Skeletal muscle tissue (tissue), 4 donors: ENCODE measurements around the gene LRP1B. TPM values are rescaled to one million over a fixed set of nuclear protein-coding genes. Genes with fewer than 3 reads are reported as not detected.

Experiments
- H3K27ac ChIP-seq: one replicate; pipeline ENCODE4 v1.7.0; 2013; ENCODE audit warnings: mild to moderate bottlenecking, low read depth, low read length, inconsistent platforms
- H3K27me3 ChIP-seq, 3 donors: one replicate each; pipeline ENCODE4 v1.7.0; 2013; ENCODE audit warnings: low read length in 3 of 3; ENCODE audit not compliant: control insufficient read depth in 3 of 3, insufficient read depth in 3 of 3
- H3K36me3 ChIP-seq, 3 donors: one replicate each; pipeline ENCODE4 v1.7.0; 2013; ENCODE audit warnings: low read length in 3 of 3; ENCODE audit not compliant: control insufficient read depth in 3 of 3, insufficient read depth in 3 of 3
- H3K4me1 ChIP-seq, 3 donors: one replicate each; pipeline ENCODE4 v1.7.0; 2013; ENCODE audit warnings: low read length in 3 of 3, mild to moderate bottlenecking in 3 of 3; ENCODE audit not compliant: control insufficient read depth in 3 of 3, insufficient read depth in 3 of 3
- H3K4me3 ChIP-seq, 3 donors: one replicate each; pipeline ENCODE4 v1.7.0; 2013; ENCODE audit warnings: low read length in 3 of 3
- H3K9ac ChIP-seq, 3 donors: one replicate each; pipeline ENCODE4 v1.7.0; 2013; ENCODE audit warnings: low read length in 3 of 3, mild to moderate bottlenecking in 3 of 3, moderate library complexity in 2 of 3, low read depth in 1 of 3
- H3K9me3 ChIP-seq, 3 donors: one replicate each; pipeline ENCODE4 v1.7.0; 2013; ENCODE audit warnings: low read length in 3 of 3; ENCODE audit not compliant: control insufficient read depth in 3 of 3
- total RNA-seq: library from RNA; depleted of rRNA; stranded (reverse); fragments of >200 nt; gene quantifications from one replicate; pipeline ENCODE4 v1.2.3, GENCODE V29; 2014
- donor health status: Osteomylitis.

The LRP1B gene
- total RNA-seq, 1 donor from 2014 or later = 2.6 TPM

GRCh38 chr2:140744379-140744778, 1386.4 kb downstream of the LRP1B start:
- Histone ChIP-seq H3K4me1 (no peaks in the 10 kb centered on the region), H3K9me3 (no peaks in the 10 kb centered on the region), H3K27ac (no peak overlapping the region), H3K9ac (no peak overlapping the region), H3K36me3 (no peaks in the 10 kb centered on the region), H3K4me3 (no peak overlapping the region), H3K27me3 (no peaks in the 10 kb centered on the region)

GRCh38 chr2:140737006-140737405, 1393.8 kb downstream of the LRP1B start:
- H3K9ac ChIP-seq = no peak overlapping the region
- H3K27ac ChIP-seq = no peak overlapping the region
- H3K4me3 ChIP-seq = no peak overlapping the region
- no peaks in the 10 kb centered on the region for H3K36me3 ChIP-seq
- peaks cover 0 to 2% (median 0%) of the 10 kb centered on the region in 3 donors for H3K9me3 ChIP-seq
- H3K4me1 ChIP-seq = no peaks in the 10 kb centered on the region
- H3K27me3 ChIP-seq = no peaks in the 10 kb centered on the region

- peaks cover 0 to 2% (median 0%) of the 10 kb centered on the region in 3 donors for H3K9me3 ChIP-seq
- no peak overlapping the region for H3K9ac ChIP-seq
- H3K27ac ChIP-seq = no peak overlapping the region
- H3K4me1 ChIP-seq = no peaks in the 10 kb centered on the region
- no peaks in the 10 kb centered on the region for H3K36me3 ChIP-seq
- H3K4me3 ChIP-seq = no peak overlapping the region
- H3K27me3 ChIP-seq = no peaks in the 10 kb centered on the region
Observed at GRCh38 chr2:140734992-140735391, 1395.8 kb downstream of the LRP1B start.

GRCh38 chr2:140718999-140719398, 1411.8 kb downstream of the LRP1B start:
- Histone ChIP-seq H3K4me3 (no peak overlapping the region), H3K36me3 (no peaks in the 10 kb centered on the region), H3K27me3 (no peaks in the 10 kb centered on the region), H3K9ac (no peak overlapping the region), H3K27ac (no peak overlapping the region), H3K9me3 (no peaks in the 10 kb centered on the region), H3K4me1 (no peaks in the 10 kb centered on the region)

- Histone ChIP-seq H3K4me1 (no peaks in the 10 kb centered on the region), H3K4me3 (no peak overlapping the region), H3K27me3 (no peaks in the 10 kb centered on the region), H3K9me3 (no peaks in the 10 kb centered on the region), H3K9ac (no peak overlapping the region), H3K36me3 (no peaks in the 10 kb centered on the region), H3K27ac (no peak overlapping the region)
Observed at GRCh38 chr2:140717481-140717880, 1413.3 kb downstream of the LRP1B start.

GRCh38 chr2:140714586-140714985, 1416.2 kb downstream of the LRP1B start:
- Histone ChIP-seq H3K4me1 (no peaks in the 10 kb centered on the region), H3K36me3 (no peaks in the 10 kb centered on the region), H3K27me3 (no peaks in the 10 kb centered on the region), H3K9me3 (no peaks in the 10 kb centered on the region), H3K27ac (no peak overlapping the region), H3K9ac (no peak overlapping the region), H3K4me3 (no peak overlapping the region)

GRCh38 chr2:140711867-140712266, 1418.9 kb downstream of the LRP1B start:
- Histone ChIP-seq H3K9ac (no peak overlapping the region), H3K36me3 (no peaks in the 10 kb centered on the region), H3K4me3 (no peak overlapping the region), H3K27me3 (no peaks in the 10 kb centered on the region), H3K27ac (no peak overlapping the region), H3K9me3 (no peaks in the 10 kb centered on the region), H3K4me1 (no peaks in the 10 kb centered on the region)

- no peak overlapping the region for H3K27ac ChIP-seq
- no peaks in the 10 kb centered on the region for H3K4me1 ChIP-seq
- H3K36me3 ChIP-seq = no peaks in the 10 kb centered on the region
- H3K9ac ChIP-seq = no peak overlapping the region
- H3K9me3 ChIP-seq = no peaks in the 10 kb centered on the region
- no peak overlapping the region for H3K4me3 ChIP-seq
- no peaks in the 10 kb centered on the region for H3K27me3 ChIP-seq
Observed at GRCh38 chr2:140701726-140702125, 1429.1 kb downstream of the LRP1B start.

GRCh38 chr2:140698636-140699035, 1432.2 kb downstream of the LRP1B start:
- no peak overlapping the region for H3K27ac ChIP-seq
- no peaks in the 10 kb centered on the region for H3K27me3 ChIP-seq
- H3K36me3 ChIP-seq = no peaks in the 10 kb centered on the region
- no peaks in the 10 kb centered on the region for H3K4me1 ChIP-seq
- H3K9ac ChIP-seq = no peak overlapping the region
- H3K4me3 ChIP-seq = no peak overlapping the region
- H3K9me3 ChIP-seq = no peaks in the 10 kb centered on the region

- no peak overlapping the region for H3K27ac ChIP-seq
- H3K4me3 ChIP-seq = no peak overlapping the region
- H3K9me3 ChIP-seq = no peaks in the 10 kb centered on the region
- no peak overlapping the region for H3K9ac ChIP-seq
- H3K4me1 ChIP-seq = no peaks in the 10 kb centered on the region
- H3K36me3 ChIP-seq = no peaks in the 10 kb centered on the region
- no peaks in the 10 kb centered on the region for H3K27me3 ChIP-seq
Observed at GRCh38 chr2:140696449-140696848, 1434.4 kb downstream of the LRP1B start.

- no peaks in the 10 kb centered on the region for H3K4me1 ChIP-seq
- H3K4me3 ChIP-seq = no peak overlapping the region
- no peak overlapping the region for H3K9ac ChIP-seq
- H3K27ac ChIP-seq = no peak overlapping the region
- no peaks in the 10 kb centered on the region for H3K36me3 ChIP-seq
- H3K27me3 ChIP-seq = no peaks in the 10 kb centered on the region
- no peaks in the 10 kb centered on the region for H3K9me3 ChIP-seq
Observed at GRCh38 chr2:140695155-140695554, 1435.7 kb downstream of the LRP1B start.
